Suprapubic skin (tissue), 4 donors: ENCODE data around the gene ARTN. TPM values are rescaled to one million over a fixed set of nuclear protein-coding genes. Genes with fewer than 3 reads are reported as not detected.
A peak's percentile ranks its signal among the peaks of the same experiment; 100 is the strongest.

Experiments
- DNase-seq, 2 donors: peaks; one replicate each; pipeline ENCODE4 v3.0.0-alpha.2; 2019; ENCODE audit warnings: low spot score in 2 of 2
- H3K27ac ChIP-seq: fragments of 200-600 bp; sonication (generic); one replicate; pipeline ENCODE4 v1.5.1; 2019
- H3K27me3 ChIP-seq: fragments of 200-600 bp; sonication (generic); one replicate; pipeline ENCODE4 v1.5.1; 2019
- H3K36me3 ChIP-seq: fragments of 200-600 bp; sonication (generic); one replicate; pipeline ENCODE4 v1.5.1; 2019
- H3K4me1 ChIP-seq: fragments of 200-600 bp; sonication (generic); one replicate; pipeline ENCODE4 v1.5.1; 2019
- H3K4me3 ChIP-seq: fragments of 200-600 bp; sonication (generic); one replicate; pipeline ENCODE4 v1.5.1; 2019; ENCODE audit warnings: mild to moderate bottlenecking
- H3K9me3 ChIP-seq: fragments of 200-600 bp; sonication (generic); one replicate; pipeline ENCODE4 v1.5.1; 2019
- EP300 ChIP-seq: sonication (generic); formaldehyde crosslinking; IDR thresholded peaks from one replicate; pipeline ENCODE4 v1.6.1; 2017; ENCODE audit warnings: antibody characterized with exemption
- POLR2A ChIP-seq, 2 donors: fragments of 450-650 bp; IDR thresholded peaks; one replicate each; pipeline ENCODE4 v1.6.1; 2017; ENCODE audit warnings: antibody characterized with exemption in 2 of 2, mild to moderate bottlenecking in 2 of 2, moderate library complexity in 2 of 2
- POLR2AphosphoS5 ChIP-seq, 3 donors: sonication (generic); formaldehyde crosslinking; IDR thresholded peaks; one replicate each; pipeline ENCODE4 v1.6.1; 2017; ENCODE audit warnings: antibody characterized with exemption in 3 of 3
- WGBS: methylation state at CpG from one replicate; pipeline ENCODE4 v1.1.5; 2018; 5-methylcytosine and 5-hydroxymethylcytosine counted together
- total RNA-seq, 4 donors: library from RNA; depleted of rRNA; stranded (reverse); fragments of >200 nt; gene quantifications; one replicate each; pipeline ENCODE4 v1.1.0, GENCODE V29; 2016
- TF ChIP-seq, protein P1 (sequence below), 2 donors: fragments of 200-600 bp in 1 of 2; fragments of 450-650 bp in 1 of 2; sonication (generic) in 1 of 2; IDR thresholded peaks; one replicate each; pipeline ENCODE4 v1.5.1; 2016 to 2019; ENCODE audit warnings: antibody characterized with exemption in 2 of 2, mild to moderate bottlenecking in 1 of 2, moderate library complexity in 1 of 2

Gene ARTN
- total RNA-seq, 4 donors from 2014 or later, result 0.38 to 0.91 (median 0.72) TPM; not detected in 1

DNA sequence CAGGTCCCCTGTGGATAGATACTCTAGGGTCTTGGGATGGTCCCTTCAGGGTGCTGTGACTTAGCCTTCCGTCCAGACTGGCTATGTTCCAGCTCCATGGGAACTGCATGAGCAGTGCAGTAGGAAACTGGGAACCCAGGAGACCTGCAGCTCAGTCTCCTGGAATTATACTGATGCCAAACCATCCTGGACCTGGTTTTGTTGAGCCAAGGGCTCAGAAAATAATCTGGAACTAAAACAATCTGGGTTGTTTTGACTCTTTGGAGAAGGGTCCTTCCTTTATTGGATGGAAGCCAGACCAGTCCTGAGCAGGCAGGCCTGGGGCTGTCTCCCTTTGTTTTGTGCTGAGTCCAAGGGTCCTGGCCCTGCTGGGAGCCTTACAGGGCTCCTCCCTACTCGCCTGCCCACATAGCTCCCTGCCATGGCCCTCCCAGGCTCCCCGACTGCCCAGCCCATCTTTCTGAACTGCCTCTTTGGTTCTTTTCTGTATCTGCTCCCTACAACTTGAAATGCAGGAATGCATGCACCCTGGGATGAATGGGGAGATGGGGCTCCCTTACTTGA is 14.4 kb downstream of the ARTN start:
- Histone ChIP-seq H3K27ac (no peak overlapping the region), H3K27me3 (no peaks in the 10 kb centered on the region), H3K4me3 (peak overlapping the region; percentile 87), H3K36me3 (peaks cover 8% of the 10 kb centered on the region), H3K4me1 (peaks cover 39% of the 10 kb centered on the region), H3K9me3 (no peaks in the 10 kb centered on the region)
- WGBS, result 17% methylated on average over 3 of the region's 3 CpGs
- DNase-seq, result no peak
- TF ChIP-seq, protein P1, sequence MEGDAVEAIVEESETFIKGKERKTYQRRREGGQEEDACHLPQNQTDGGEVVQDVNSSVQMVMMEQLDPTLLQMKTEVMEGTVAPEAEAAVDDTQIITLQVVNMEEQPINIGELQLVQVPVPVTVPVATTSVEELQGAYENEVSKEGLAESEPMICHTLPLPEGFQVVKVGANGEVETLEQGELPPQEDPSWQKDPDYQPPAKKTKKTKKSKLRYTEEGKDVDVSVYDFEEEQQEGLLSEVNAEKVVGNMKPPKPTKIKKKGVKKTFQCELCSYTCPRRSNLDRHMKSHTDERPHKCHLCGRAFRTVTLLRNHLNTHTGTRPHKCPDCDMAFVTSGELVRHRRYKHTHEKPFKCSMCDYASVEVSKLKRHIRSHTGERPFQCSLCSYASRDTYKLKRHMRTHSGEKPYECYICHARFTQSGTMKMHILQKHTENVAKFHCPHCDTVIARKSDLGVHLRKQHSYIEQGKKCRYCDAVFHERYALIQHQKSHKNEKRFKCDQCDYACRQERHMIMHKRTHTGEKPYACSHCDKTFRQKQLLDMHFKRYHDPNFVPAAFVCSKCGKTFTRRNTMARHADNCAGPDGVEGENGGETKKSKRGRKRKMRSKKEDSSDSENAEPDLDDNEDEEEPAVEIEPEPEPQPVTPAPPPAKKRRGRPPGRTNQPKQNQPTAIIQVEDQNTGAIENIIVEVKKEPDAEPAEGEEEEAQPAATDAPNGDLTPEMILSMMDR (IDR thresholded peaks at IDR 0.05), result no peak

DNA sequence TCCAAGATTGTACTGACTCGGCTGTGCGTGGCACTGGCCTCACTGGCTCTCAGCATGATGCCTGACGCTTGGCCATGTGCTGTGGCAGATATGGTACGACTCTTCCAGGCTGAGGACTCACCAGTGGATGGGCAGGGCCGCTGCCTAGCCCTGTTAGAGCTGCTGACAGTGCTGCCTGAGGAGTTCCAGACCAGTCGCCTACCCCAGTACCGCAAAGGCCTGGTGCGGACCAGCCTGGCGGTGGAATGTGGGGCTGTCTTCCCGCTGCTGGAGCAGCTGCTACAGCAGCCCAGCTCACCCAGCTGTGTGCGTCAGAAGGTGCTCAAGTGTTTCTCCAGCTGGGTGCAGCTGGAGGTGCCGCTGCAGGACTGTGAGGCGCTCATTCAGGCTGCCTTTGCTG is 16.1 kb downstream of the ARTN start:
- Histone ChIP-seq H3K4me1 (peaks cover 39% of the 10 kb centered on the region), H3K27ac (no peak overlapping the region), H3K9me3 (no peaks in the 10 kb centered on the region), H3K27me3 (no peaks in the 10 kb centered on the region), H3K36me3 (peaks cover 8% of the 10 kb centered on the region), H3K4me3 (no peak overlapping the region)
- DNase-seq, result no peak
- WGBS, result 100% methylated on average over 2 of the region's 13 CpGs
- no peak for TF ChIP-seq POLR2A (IDR thresholded peaks at IDR 0.05)

DNA sequence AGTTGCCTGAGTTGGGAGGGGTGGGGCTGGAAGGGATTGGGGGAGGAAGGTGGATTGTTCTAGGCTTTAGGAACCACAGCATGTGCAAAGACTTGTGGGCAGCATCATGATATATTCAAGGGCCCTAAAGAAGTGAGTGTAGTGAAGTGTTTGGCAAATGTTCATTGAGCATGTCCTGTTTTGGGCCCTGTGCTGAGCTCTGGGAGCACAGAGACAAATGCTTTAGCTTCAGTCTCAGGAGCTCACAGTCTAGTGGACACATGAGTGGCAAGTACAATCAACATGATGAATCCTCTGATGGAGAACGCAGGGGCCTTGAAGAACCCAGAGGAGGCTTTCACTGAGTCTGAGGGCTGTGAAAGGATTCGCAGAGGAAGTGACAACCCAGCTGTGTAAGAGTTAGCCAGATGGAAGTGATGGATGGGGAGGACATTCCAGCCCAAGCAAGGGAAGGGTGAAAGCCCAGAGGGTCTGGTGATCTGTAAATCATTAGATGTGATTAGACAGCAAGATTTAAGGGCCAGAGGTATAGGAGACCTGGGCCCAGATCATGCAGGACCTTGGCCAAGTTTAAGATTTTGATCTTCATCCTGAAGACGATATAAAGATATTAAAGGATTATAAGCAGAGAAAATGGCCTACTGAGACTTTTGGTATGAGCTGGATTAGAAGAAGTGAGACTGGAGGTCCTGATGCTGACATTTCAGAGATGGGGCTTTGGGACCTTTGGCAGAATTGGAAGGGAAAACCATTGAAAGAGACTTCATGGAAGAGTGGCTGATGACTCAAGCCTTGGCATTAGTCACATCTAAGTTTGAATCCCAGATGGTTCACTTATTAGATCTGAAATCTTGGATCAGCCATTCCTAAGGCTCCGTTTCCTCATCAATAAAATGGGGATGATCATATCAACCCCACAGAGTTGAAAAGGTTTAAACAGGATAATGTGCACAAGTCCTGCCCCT is 17.7 kb downstream of the ARTN start:
- Histone ChIP-seq H3K4me3 (no peak overlapping the region), H3K4me1 (peaks cover 25% of the 10 kb centered on the region), H3K27me3 (no peaks in the 10 kb centered on the region), H3K27ac (no peak overlapping the region), H3K36me3 (peaks cover 11% of the 10 kb centered on the region), H3K9me3 (no peaks in the 10 kb centered on the region)
- WGBS, result 87% methylated on average over 4 of the region's 4 CpGs
- no peak for DNase-seq
- TF ChIP-seq, protein P1 (IDR thresholded peaks at IDR 0.05), result no peak
- TF ChIP-seq POLR2A (IDR thresholded peaks at IDR 0.05) (no peak), EP300 (no peak), POLR2AphosphoS5 (IDR thresholded peaks at IDR 0.05) (no peak)

DNA sequence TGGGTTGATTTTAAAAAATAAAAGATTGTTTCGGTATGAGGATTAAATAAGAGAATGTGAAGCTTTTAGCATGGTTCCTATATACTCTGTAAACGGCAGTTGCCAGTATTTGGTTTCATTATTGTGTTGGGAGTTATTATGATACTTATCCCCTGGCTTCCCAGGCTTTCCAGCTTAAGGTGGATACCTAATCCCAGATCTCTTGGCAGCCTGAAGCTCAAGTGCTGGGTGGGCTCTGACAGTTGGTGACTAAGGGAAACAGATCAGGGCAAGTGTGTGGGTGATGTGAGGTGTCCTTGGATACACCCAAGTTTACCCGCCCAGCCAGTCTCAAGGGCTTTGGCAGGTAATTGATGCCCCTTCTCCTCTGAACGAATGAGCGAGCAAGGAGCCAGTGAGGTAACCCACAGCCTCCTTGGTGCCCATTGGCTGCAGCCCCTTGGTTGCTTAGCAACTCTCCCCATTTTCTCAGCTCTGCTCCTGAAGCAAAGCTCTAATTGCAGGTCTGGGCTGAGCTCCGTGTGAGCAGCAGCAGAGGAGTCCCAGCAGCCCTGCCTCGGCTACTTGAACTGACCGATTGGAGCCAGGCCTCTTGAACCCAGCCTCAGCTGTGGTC is 19.2 kb downstream of the ARTN start:
- no peaks in the 10 kb centered on the region for H3K27me3 ChIP-seq
- TF ChIP-seq EP300 (no peak), POLR2A (IDR thresholded peaks at IDR 0.05) (no peak), POLR2AphosphoS5 (IDR thresholded peaks at IDR 0.05) (no peak)
- TF ChIP-seq, protein P1 (IDR thresholded peaks at IDR 0.05), result no peak
- DNase-seq, result no peak
- H3K4me1 ChIP-seq, result peaks cover 14% of the 10 kb centered on the region
- H3K9me3 ChIP-seq, result no peaks in the 10 kb centered on the region
- H3K27ac ChIP-seq, result no peak overlapping the region
- WGBS, result 73% methylated on average over 6 of the region's 8 CpGs
- no peak overlapping the region for H3K4me3 ChIP-seq
- peaks cover 25% of the 10 kb centered on the region for H3K36me3 ChIP-seq

DNA sequence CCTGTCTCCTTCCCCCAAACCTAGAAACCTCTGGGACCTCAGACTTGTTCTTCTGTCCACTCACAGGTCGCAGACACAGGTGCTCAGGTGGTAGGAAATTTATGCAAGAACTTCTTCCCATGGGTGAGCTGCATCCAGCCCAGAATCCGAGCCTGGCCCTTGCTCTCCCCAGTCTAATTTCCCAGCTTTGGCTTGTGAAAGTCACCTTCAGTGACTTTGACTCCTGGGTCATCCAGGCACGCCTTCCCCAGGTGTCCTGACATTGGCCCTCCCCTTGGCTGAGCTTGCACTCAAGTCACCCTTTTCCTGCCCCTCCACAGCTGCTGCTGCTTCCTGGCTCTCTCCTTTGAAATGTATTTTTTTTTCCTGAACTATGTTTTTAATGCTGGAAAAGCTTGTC is 19.8 kb downstream of the ARTN start:
- Histone ChIP-seq H3K4me1 (peaks cover 9% of the 10 kb centered on the region), H3K27ac (no peak overlapping the region), H3K9me3 (no peaks in the 10 kb centered on the region), H3K27me3 (no peaks in the 10 kb centered on the region), H3K4me3 (no peak overlapping the region), H3K36me3 (peaks cover 30% of the 10 kb centered on the region)
- TF ChIP-seq POLR2A (IDR thresholded peaks at IDR 0.05), result no peak
- TF ChIP-seq EP300, result no peak
- TF ChIP-seq, protein P1 (IDR thresholded peaks at IDR 0.05), result no peak
- no peak for TF ChIP-seq POLR2AphosphoS5 (IDR thresholded peaks at IDR 0.05)
- DNase-seq, result no peak
- 72% methylated on average over 3 of the region's 3 CpGs for WGBS
